Fibroblast of skin of right biceps (primary cell): Measurements from ENCODE around the gene LAMTOR5.
A peak's percentile ranks its signal among the peaks of the same experiment; 100 is the strongest.
"Not testable (repeated sequence)": the region's sequence is repeated elsewhere in the genome, so short reads cannot be mapped to it uniquely, and the experiment has no call there.

Source experiments
- DNase-seq: peaks from one replicate; pipeline ENCODE4 v3.0.0-alpha.2; 2013

Gene LAMTOR5

DNA sequence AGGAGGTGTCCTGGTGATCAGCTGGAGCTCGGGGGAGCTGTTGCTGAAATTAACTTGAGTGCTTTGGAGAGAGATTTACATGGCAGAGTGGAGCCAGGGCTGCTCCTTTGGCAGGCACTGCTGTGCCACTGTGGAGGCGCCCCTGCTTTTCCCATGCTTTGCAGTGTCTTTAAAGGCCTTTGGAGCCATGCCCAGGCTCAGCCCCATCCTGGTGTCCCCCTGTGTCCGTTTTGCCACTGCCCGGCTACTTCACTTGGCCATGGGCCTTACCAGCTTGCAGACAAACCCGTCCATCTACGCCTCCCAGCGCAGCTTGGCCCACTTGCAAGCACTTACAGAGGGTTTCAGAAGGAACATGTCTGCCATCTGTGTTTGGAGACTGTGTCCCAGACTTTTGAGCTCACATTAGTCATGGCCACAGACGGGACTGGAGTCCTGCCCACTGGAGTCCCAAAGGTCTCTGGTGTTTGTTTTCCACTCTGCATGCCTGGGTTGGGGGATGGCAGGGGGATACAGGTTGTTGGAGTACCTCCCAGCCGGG, 18.2 kb upstream of the LAMTOR5 start:
- no peak for DNase-seq

DNA sequence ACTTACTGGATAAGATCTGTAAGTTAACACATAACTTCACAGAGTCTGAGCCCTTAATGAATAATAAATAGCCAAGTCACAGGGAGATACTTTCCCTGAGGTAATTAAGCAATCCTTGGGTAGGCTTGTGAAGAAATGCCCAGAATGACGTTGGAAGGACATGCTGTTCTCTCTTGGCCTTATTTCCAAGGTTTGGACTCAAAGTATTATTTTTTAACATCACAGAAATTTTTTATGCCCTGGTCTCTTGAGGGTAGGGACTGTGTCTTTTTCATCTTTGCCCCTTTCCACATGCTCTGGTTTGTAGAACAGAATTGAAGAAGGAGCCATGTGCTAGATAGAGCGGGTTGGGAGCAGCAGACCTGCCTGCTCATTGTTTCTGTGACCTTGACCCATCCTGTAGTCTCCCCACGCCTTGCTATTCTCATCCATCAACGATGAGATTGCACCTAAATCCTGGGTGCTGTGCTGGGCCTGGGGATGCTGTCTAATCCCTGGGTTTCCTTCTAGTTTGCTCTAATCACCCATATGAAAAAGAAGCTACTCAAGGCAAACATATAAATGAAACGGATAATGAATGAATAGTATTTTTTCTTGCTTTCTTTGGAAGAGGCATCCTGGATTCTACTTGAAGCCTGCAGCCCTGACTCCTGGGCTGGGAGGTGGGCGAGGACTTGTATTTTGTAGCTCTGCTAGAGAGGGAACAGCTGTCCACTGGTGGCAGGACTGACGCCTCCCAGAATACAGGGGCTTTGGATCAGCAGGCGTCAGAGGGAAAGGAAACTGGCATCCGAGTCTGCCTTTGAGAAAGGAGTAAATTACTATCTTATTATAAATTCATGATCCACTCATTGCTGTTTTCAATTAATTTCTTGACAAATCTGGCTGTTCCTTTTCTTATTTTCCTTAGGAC, 17.5 kb upstream of the LAMTOR5 start:
- no peak for DNase-seq

DNA sequence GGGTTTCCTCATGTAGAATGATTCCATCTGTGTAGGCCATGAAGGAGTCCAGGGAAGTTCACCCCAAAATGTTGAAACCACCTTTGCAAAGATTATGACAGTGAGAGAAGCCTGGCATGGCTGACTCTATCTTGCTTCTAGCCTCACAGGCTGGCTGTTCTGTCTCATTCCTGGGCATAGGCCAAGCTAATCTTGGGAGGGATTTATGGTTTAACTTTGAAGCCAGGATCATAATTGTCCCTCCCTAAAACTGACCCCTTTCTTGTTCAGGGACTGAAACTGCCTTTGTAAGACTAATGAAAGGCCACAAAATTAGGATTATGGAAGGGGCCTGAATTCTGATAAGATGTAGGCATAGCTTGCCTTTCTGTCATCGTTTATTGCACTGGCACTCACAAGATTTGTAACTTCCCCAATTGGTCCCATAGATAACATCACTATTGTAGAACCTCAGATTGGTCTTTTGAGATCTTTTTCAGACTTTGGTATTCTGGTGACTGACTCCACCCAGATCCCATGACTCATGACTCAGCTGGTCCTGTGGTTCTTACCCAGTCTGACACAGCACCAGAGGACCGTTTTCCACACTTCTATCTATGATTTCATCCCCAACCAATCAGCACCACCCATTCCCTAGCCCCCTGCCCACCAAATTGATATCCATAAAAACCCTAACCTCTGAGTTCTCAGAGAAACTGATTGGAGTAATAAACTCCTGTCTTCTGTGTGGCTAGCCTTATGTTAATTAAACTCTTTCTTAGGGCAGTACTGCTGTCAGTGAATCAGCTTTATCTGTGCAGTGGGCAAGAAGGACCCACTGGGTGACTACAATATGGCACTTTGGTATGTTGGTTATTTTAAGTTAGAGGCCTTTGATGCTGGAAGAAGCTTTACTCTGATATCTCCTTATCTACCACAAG, 13.6 kb upstream of the LAMTOR5 start:
- DNase-seq: peak; percentile 22

DNA sequence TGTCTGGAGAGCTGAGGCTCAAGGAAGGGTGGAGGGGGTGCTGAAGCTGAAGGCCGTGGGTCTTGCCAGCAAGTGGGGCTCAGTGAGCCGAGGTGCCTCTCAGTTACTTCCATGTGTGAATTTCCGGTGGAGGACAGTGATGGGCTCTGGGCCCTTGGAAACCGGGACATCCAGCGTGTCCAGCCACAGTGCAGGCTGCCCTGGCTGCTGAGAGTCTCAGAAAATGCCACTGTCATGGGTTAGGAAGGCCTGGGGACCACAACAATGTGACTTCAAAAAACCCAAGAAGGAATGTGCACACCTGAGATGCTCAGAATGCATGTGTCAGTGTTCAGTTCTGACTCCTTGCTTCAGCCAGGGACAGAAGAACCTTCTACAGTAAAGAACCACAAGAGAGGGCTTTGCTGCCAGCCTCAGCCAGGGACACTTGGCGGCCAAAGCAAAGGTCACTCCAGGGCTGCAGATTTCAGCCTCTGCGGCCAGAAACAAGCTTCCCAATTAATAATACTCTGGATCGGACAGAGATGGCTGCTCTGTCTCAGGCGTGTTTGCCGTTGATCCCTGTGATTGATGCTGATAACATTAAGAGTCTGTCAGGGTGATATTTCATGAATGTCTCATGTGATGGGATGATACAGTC, 12.6 kb upstream of the LAMTOR5 start:
- no peak for DNase-seq

DNA sequence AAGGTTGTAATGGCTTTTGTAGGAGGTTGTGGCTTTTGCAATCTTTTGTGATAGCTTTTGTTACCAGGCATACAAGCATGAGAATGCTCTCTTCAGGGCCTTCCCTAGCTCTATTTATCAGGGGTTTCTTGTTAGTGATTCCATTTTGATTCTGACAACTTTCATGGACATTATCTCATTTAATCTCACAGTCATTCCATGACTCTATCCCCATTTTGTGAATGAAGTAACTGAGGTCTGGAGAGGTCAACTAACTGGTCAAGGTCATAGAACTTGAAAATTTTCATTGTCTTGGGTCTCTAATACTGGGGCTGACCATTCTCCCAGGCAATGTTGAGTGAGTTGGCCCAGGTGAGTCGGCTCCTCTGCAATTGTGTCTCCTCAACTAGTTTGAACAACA, 11.2 kb upstream of the LAMTOR5 start:
- no peak for DNase-seq

DNA sequence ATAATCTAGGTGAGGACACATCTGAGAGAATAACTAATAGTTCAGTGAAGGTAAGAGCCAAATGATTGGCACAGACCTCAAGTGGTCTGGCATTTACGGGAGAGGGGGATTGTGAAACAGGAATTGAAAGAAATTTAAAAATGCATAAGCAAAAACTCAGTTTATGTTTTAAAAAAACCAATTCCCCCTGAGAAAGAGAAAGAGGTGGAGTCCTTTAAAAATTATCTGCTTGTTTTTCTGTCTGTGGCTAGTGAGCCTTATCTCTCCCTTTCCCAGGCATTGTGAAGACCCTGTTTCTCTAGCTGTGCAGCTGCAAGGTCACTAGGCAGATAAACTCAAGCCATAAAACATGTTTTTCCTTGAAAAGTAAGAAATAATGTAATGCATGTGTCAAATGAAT, 5.6 kb upstream of the LAMTOR5 start:
- DNase-seq: not testable (repeated sequence)

DNA sequence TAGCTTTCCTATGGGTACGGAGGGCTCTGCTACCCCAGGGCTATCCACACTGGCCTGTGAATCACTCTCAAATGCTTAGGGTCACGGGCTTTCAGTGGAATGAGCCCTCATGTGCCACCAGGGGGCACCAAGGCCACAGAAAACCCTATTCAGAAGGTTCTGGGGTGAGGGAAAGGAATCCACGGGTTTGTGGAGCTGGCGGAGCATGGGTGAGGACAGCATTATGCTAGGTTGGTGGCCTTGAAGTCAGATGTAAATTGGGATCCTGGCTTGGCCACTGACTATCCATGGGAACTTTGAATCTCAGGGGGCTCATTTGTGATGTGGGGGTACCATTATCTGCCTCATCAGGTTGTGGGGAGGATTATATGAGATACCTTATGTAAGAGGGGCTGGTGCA, 5.1 kb upstream of the LAMTOR5 start:
- peak; percentile 56 for DNase-seq

DNA sequence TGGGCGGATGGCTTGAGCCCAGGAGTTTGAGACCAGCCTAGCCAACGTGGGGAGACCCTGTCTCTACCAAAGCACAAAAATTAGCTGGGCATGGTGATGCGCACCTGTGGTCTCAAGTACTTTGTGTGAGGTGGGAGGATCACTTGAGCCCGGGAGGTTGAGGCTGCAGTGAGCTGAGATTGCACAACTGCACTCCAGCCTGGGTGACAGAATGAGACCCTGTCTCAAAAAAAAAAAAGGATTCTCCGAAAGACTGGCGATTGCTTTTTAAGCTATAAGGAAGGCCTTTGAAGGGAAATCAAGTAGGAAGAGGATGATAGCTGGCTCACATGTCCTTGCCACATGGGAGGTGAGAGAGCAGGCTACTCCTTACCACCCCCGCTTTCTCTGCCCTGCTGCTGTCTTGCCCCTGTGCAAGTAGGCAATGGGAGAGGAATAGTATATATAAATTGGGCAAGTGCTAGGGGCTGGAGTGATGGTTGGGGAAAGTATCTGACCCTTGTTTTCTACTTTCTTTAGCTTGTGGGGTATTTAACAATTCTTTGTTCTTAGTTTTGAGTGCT, 3.8 kb upstream of the LAMTOR5 start:
- DNase-seq: no peak

DNA sequence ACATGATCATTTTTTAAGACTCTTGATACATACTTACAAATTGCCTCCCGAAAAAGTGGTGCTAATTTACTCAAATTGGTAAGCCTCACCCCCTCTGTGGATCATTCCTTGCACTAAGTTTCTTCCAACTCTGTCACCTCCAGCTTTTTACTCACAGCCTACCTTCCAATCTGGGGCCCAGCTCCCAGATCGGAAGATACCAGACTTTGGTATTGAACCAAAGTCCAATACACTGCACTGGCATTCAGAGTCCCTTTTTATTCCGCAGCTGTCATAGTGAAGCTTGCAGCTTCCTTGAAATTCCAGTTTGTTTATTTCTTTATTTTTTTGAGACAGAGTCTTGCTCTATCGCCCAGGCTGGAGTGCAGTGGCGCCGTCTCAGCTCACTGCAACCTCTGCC, 1.8 kb upstream of the LAMTOR5 start:
- no peak for DNase-seq

DNA sequence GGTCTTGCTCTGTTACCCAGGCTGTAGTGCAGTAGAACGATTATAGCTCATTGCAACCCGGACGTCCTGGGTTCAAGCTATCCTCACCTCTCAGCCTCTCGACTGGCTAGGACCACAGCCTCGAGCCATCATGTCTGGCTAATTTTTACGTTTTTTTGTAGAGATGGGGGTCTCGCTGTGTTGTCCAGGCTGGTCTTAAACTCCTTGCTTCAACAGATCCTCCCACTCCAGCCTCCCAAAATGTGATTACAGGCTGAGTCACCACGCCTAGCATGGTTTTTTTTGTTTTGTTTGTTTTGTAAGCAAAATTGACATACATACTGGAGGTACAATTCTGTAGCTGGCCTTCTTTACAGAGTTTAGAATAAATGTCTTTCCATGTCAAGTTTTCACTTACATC, 994 bp upstream of the LAMTOR5 start:
- no peak for DNase-seq

DNA sequence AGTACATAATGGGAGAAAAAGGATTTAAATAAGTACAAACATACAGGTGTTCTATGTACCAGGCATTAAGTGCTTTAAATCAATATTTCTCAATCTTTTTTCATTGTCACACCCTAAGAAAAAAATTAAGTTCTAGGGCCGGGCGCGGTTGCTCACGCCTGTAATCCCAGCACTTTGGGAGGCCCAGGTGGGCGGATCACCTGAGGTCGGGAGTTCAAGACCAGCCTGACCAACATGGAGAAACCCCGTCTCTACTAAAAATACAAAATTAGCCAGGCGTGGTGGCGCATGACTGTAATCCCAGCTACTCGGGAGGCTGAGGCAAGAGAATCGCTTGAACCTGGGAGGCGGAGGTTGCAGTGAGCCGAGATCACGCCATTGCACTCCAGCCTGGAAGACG, 1.1 kb downstream of the LAMTOR5 start:
- DNase-seq: not testable (repeated sequence)

DNA sequence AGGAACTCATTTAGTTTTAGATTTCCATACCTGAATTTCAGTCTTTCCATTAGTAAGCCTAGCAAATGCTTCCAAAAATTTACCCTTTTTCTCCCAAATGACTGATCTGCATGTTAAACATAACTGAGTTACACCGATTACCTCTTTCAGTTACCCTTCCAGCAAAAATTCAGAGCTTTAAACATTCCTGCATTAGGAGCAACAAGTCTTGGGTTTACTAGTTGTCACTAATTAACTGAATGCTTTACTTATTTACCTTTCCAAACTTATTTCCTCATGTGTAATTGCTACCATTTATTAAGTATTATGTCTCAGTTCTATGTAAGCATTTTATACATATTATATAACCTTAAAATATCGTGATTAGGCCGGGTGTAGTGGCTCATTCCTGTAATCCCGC, 3.1 kb downstream of the LAMTOR5 start:
- DNase-seq: no peak

DNA sequence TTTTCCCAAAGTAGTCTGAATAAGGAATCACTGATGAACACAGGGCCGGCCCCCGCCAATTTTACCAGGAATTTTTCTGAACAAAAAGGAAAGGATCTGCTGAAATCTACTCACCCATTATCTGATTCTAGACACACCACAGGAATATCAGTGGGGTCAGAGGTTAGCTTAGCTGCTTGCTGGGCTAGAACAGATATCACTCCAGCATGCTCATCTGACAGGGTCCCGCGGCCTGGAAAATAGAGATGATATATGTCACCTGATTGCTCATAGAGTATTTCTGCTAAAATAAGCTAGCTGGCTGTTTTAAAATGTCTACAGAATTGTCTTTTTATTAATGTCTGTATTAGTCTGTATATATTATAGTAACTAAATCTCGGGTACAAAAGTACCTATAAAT, 3.7 kb downstream of the LAMTOR5 start:
- no peak for DNase-seq

DNA sequence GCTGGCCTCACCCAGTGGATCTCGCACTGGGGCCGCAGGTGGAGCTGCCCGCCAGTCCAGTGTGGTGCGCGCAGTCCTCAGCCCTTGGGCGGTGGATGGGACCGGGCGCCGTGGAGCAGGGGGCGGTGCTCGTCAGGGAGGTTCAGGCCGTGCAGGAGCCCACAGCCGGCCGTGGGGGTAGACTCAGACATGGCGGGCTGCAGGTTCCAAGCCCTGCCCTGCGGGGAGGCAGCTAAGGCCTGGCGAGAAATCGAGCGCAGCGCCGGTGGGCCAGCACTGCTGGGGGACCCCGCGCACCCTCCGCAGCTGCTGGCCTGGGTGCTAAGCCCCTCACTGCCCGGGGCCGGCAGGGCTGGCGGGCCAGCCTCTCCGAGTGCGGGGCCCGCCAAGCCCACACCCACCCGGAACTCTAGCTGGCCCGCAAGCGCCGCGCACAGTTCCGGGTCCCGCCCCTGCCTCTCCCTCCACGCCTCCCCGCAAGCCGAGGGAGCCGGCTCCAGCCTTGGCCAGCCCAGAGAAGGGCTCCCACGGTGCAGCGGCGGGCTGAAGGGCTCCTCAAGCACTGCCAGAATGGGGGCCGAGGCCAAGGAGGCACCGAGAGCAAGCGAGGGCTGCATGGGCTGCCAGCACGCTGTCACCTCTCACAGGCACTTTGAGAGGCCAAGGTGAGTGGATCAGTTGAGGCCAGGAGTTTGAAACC, 11.1 kb downstream of the LAMTOR5 start:
- not testable (repeated sequence) for DNase-seq

DNA sequence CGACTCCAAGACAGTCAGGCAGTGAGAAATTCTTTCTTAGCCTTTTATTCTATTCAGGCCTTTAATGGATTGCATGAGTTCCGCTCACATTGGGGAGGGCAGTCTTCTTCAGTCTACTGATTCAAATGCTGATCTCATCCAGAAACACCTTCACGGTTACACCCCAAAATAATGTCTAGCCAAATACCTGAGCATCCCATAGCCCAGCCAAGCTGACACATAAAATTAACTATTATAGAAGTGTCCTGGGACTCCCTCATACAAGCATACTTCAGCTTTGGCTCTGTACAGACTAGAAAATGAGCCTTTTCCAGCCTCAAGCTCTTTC, 13.0 kb downstream of the LAMTOR5 start:
- DNase-seq: no peak

DNA sequence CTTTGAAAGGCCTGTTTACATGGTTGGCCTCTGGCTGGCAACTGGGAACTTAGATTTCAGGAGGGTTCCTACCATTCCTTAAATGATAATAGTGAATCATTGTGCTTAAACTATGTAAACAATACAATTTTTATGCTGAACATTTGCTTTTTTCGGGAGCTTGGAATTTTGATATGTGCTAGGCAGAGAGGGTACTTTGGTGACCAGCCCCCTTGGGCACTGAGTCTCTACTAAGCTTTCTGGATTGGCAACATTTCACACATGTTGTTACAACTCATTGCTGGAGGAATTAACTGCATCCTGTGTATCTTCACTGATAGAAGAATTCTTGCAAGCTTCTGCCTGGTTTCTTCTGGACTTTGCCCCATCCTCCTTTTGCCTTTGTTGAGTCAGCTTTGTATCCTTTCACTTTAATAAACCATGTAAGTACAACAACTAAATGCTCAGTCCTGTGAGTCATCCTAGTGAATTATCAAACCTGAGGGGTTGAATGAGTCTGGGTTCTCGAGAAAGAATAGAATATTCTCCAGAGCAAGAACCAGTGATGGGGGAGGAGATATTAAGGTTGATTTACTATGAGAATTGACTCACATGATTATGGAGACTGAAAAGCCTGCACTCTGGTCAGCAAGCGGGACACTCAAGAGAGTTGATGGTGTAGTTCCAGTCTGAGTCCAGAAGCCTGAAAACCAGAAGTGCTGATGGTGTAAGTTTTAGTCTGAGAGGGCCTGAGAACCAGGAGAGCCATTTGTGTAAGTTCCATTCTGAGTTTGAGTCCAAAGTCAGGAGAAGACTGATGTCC, 13.6 kb downstream of the LAMTOR5 start:
- DNase-seq: peak; percentile 83

DNA sequence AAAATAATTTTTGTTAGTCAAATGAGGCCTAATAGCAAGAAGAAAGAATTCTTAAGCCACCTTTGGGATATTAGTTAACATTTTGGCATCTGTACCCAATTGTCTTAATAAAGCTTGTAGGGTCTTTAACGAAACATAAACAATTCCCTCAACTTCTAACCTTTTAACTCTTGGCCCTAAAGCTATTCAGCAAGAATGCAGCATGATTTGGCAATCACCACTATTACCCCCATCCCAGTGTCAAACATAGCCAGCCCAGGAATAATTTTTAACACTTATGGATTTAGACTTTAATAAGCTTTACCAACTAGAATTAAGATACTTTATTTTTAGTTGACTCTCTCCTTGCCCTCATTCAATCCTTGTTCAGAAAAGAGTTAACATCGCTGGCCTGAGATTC, 14.2 kb downstream of the LAMTOR5 start:
- no peak for DNase-seq

DNA sequence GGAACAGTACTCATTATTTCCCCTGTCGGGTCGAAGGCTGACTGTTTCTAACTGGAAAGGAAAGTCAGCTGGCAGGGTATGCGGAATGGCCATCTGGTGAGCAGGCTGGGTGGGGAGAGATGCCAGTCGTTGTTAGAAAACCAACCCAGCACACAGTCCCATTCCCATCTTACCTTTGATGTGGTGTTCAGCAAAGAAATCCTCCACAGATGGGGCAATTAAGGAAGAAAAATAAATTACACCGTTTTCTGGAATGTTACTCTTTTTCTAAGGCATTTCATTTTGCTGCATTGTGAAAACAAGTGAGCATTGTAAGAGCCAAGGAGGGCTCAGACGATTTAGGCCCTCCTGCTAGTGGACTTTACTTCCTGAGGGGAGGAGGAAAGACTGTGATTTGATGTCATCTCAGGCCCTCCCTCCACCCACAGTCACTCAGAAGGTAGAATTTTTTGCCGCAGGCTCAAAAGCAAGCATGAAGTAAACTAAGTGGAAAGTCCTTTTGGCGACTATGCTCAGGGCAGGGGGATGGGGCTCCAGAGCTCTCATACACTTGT, 16.7 kb downstream of the LAMTOR5 start, which contains the start of gene SLC16A4:
Gene SLC16A4, minus strand, starts transcription at position 335 of the 554 bp plus-strand sequence. CDS start 1,703 bp downstream, outside the sequence.
- peak; percentile 52 for DNase-seq

DNA sequence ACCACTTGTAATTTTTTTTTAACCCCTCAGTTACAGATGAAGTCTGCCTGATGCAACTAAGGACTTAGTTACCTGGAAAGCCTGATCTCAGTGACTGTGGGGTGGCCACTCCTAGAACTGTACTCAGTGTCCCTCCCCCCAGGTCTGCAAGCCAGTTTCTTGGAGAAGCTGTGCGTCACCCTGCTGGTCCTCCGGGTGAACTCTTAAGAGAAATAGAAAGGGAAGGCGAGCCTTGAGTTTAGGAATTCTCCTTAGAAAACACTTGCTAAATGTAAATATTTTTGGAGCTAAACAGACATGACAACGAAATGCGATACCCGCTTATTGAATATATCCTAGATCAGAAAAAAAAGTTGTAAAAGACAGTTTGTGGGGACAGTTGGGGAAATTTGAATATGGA, 17.4 kb downstream of the LAMTOR5 start:
- DNase-seq: peak; percentile 73

DNA sequence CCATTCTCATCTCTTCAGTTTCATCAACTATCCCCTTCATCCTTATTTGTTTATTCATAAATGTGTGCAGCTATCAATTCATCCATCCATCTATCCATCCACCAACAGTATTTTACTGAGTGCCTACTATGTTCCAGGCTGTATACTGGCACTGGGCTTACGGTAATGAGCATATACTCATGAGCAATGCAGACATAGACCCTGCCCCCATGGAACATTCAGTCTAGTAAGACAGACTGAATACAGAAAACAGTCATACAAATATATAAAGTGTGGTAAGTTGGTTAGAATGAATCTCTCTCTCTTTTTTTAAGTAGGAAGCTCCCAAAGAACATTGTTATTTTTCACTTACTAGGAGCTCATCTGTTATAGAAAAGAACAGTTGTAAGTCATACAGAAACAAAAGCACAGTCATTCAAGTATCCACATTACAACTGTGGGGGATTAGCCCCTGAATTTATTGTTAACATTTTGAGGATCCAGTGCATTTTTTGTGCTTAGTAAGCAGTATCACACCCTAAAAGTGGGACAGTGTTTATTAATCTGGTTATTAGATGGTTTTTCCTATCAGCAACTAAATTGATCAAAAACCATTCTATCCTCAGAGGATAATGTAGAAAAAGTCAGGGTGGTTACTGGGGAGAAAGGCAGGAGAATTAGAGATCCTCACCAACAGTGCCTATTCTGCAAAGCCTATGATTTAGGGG, 20.3 kb downstream of the LAMTOR5 start:
- no peak for DNase-seq
